Embryonic facial prominence (tissue), 1 donor: ENCODE data around the gene CTSC.

Source experiments
- DNase-seq: peaks from one replicate; pipeline ENCODE4 v3.0.0-alpha.2; 2016; ENCODE audit errors: extremely low spot score

CTSC gene

DNA sequence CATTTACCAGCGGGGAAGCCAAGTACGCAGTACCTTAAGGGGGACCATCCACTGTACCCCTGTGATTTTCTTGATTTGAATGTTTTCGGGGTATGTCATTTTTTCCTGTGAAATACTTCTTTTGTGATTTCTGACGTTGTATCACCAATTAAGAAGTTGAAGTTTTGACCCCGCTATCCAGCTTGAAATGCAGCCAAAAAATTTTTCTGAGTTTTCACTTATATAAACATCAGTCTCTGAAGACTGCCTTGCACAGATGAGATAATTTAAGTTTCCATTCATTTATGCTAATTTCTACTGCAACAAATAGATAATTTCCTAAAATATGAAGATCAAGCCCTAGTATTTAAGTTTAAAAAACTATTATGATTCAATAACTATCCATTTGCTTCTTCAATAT is 20.0 kb downstream of the CTSC start:
- DNase-seq = no peak

- DNase-seq = no peak
These were observed 21.5 kb downstream of the CTSC start for GRCh38 chr11:88315981-88316441.

DNA sequence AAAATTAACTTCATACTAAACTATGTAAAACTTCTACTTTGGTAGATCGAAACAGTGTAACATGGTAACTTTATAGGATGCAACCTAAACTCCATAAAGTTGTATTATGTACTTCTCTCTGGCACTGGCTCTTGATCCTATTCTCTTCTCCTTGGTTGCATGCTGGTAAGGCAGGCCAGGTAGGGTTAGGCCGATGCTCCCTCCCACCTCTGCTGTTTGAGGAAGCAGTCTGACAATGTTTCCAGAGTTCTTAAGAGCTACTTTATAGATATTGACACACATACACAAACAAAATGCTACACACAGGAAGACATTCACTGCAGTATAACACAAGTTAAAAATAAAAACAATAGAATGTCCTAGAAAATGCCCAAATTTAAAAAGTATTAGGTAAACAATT is 22.5 kb downstream of the CTSC start:
- DNase-seq = no peak

- DNase-seq = no peak
These were observed 24.1 kb downstream of the CTSC start for GRCh38 chr11:88313441-88313840.

DNA sequence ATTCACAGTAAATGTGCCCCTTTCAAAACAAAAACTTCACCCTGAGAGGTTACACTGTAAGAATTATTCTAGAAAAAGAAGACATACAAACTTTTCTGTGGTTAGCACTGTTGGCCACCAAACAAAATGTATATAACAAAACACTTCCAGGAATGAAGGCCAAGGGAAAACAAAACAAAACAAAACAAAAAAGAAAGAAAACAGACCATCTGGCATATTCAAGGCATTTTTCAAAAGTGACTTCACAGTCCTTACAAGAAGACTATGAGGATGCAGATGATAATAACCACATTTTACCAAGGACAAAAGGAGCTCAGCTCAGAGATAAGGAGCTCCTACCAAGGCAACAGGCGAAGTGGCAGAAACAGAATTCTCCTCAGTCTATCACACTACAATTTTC is 24.9 kb downstream of the CTSC start:
- DNase-seq = no peak

DNA sequence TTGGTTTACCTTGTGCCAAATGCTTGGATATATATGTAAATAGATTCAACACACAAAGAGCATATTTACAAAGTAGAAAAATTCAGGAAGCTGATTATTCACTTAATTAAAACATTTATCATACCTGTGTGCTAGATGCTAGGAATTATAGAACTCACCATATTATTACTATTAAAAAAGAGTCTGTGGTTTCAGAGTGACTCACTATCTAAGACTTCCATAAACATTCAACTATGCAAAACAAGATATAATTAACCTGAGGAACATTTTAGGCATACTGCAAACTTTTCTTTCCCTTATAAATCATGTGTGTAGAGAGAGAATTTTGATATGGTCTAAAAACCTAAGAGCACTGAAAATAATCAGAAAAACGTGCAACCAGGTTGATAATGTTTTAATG is 27.3 kb downstream of the CTSC start:
- DNase-seq = no peak

- DNase-seq = no peak
These were observed 29.0 kb downstream of the CTSC start for GRCh38 chr11:88308576-88308975.

GRCh38 chr11:88307749-88308425 is 29.6 kb downstream of the CTSC start:
- no peak for DNase-seq

DNA sequence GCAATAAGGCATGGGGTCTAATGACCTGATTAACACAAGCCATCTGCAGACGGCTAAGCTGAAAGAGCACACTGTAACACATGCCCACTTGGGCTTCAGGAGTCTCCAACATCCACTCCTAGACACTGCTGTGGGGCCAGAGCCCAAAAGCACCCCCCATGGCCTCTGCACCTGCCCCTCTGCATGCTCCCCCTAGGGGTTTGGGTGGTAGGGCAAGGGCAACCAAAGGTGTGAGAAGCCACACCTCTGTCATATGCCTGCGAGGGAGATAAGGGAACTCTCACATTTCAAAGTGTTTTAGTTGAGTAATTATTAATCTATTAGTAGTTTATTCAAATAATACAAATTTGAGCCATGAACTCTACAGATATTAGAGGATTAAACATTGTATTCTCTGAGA is 30.8 kb downstream of the CTSC start:
- no peak for DNase-seq

DNA sequence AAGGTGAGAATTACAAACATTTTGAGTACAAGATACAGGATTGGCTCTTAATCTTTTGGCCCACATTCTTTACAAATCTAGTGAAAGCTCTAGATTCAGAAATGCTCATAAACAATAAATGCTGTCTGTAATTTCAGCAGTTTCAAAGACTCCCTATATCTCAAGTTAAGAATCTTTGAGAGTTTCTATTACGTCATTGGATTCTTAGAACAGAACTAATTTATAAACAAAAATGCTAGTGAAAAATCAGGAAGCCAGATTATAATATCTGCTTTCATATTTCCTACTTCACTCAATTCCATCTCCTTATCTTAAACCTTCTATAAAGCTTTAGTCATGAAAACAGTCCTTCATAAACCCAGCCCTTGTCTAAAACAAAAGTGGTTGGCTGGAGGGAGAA is 32.1 kb downstream of the CTSC start:
- DNase-seq = no peak

DNA sequence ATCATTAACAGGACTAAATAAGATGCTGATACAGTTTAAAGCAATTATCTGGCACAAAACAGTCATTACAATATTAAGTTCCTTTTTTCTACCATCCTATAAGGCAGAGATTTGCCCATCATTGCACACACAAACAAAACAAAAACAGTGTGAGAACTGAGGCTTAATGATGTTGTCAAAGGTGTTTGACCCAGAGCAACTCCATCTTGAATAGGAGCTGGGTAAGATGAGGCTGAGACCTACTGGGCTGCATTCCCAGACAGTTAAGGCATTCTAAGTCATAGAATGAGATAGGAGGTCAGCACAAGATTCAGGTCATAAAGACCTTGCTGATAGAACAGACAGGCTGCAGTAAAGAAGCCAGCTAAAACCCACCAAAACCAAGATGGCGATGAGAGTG is 33.2 kb downstream of the CTSC start:
- no peak for DNase-seq

GRCh38 chr11:88303037-88303436 is 34.5 kb downstream of the CTSC start:
- DNase-seq = no peak

DNA sequence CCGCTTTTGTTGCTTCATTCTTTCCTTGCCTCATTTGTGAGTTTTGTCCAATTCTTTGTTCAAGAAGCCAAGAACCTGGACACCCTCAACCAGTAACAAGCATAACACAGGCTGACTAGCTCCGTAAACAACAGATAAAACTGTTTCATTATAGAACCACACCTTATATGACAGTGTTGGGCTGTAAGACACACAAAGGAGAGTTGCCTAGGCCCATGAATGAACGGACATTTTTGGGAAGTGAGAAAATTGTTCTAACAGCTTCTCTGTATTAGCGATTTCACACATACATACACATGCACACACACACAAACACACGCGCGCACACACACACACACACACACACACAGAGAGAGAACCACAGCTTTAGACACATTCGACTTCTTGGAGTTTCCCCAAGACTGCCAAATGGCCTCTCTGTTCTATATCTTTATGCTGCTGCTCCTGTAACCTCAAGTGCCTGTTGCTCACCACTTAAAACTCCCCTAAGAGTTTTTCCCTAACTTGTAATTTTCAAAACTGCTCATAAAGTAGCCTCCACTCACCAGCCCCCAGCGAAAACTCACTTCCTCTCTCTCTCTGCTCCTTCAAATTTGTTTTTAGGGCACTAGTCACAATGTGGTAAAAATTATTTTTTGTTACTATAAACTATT is 35.9 kb downstream of the CTSC start:
- DNase-seq = no peak

DNA sequence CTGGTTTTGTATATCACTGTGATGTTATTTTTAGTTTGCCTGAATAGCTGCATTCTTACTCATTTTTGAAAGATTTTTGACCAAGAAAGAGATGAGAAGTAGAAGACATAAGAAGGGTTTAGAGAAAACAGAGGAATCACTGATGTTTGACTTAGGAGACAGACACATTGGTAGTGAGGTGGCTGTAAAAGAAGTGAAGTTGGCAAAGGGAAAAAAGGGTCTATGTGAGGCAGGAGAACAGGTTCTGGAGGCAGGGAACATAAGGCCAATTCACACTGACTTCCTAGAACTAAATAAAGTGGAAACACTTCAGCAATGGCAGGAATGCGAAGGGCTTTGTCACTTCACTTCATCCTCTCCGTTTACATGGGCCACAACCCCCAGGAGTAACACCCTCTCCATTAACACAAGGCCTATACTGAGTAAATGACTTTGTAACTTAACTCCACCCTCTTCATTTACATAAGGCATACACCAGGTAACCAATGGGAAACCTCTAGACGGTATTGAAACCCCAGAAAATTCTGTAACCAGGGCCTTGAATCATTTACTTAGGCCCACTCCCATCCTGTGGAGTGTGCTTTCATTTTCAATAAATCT is 36.5 kb downstream of the CTSC start:
- DNase-seq = no peak

DNA sequence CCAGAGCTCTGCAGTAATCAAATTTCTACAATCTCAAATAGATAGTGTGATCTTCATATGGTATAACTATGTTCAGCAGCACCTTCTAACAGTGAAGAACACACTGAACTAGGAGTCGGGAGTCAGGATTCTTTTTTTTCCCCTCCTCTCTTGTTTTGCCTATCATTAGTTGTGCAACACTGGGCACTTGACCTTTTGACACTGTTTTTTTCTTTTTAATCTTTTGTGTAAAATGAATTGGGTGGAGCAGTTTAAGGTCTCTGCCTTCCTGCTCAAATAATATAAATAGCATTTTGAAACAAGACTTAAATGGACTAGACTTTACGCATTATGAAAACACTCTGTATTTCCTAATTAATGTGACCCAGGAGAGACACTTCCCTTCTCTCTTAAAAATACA is 39.7 kb downstream of the CTSC start:
- no peak for DNase-seq

GRCh38 chr11:88297421-88297820 is 40.1 kb downstream of the CTSC start:
- no peak for DNase-seq

DNA sequence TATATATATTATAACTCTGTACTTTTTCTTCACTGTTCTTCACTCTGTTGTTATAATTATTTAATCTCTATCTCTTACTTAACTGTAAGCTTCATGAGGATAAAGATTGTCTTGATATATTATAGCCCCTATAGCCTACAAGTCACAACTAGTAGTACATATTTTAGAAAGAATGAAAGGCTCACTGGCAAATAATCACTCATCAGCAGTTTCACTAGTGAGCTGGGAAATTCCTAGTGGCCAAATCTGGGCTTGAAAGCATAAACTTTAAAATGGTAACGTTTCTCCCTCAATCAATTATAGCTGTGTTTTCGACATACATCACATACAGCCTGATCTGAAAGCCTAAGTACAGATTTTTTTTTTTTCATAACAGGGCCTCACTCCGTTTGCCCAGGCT is 42.5 kb downstream of the CTSC start:
- DNase-seq = no peak

- no peak for DNase-seq
These were observed 43.6 kb downstream of the CTSC start for GRCh38 chr11:88293931-88294330.

- no peak for DNase-seq
These were observed 45.2 kb downstream of the CTSC start for GRCh38 chr11:88292171-88292843.

- no peak for DNase-seq
These were observed 49.0 kb downstream of the CTSC start for GRCh38 chr11:88288560-88288959.

GRCh38 chr11:88284336-88285050 is 53.0 kb downstream of the CTSC start:
- no peak for DNase-seq
